GM10266 (cell line): Measurements from ENCODE around the gene CABLES2.
"Not testable (repeated sequence)": the region's sequence is repeated elsewhere in the genome, so short reads cannot be mapped to it uniquely, and the experiment has no call there.

Experiments
- DNase-seq: peaks from one replicate; pipeline ENCODE4 v3.0.0; 2012; ENCODE audit errors: extremely low spot score
- CTCF ChIP-seq: IDR thresholded peaks from 2 replicates; pipeline ENCODE4 v1.5.1; 2012; ENCODE audit warnings: mild to moderate bottlenecking, low read depth; ENCODE audit not compliant: control insufficient read depth, insufficient read depth; ENCODE audit errors: missing control alignments

CABLES2 gene

GRCh38 chr20:62374331-62375152, 32.5 kb downstream of the CABLES2 start:
- no peak for DNase-seq

GRCh38 chr20:62373631-62374179, 33.4 kb downstream of the CABLES2 start:
- not testable (repeated sequence) for DNase-seq

More at GRCh38 chr20:62374331-62375152, 32.5 kb downstream of the CABLES2 start:
- no peak for TF ChIP-seq CTCF

- no peak for TF ChIP-seq CTCF
- no peak for DNase-seq
Measured at GRCh38 chr20:62372042-62372993, 34.8 kb downstream of the CABLES2 start.

GRCh38 chr20:62371588-62372041, 35.5 kb downstream of the CABLES2 start:
- TF ChIP-seq CTCF = no peak
- no peak for DNase-seq

- no peak for TF ChIP-seq CTCF
- DNase-seq = no peak
Measured at GRCh38 chr20:62370807-62371587, 36.1 kb downstream of the CABLES2 start.

GRCh38 chr20:62370115-62370806, 36.8 kb downstream of the CABLES2 start:
- no peak for TF ChIP-seq CTCF
- peak; percentile 61 for DNase-seq
